Dedifferentiated amniotic fluid mesenchymal stem cell (primary cell): ENCODE results near the gene TXNDC17.
"Not testable (repeated sequence)": the region's sequence is repeated elsewhere in the genome, so short reads cannot be mapped to it uniquely, and the experiment has no call there.

Experiments
- DNase-seq: peaks from one replicate; pipeline ENCODE4 v3.0.0-alpha.2; 2016; ENCODE audit errors: extremely low spot score

Gene TXNDC17

DNA sequence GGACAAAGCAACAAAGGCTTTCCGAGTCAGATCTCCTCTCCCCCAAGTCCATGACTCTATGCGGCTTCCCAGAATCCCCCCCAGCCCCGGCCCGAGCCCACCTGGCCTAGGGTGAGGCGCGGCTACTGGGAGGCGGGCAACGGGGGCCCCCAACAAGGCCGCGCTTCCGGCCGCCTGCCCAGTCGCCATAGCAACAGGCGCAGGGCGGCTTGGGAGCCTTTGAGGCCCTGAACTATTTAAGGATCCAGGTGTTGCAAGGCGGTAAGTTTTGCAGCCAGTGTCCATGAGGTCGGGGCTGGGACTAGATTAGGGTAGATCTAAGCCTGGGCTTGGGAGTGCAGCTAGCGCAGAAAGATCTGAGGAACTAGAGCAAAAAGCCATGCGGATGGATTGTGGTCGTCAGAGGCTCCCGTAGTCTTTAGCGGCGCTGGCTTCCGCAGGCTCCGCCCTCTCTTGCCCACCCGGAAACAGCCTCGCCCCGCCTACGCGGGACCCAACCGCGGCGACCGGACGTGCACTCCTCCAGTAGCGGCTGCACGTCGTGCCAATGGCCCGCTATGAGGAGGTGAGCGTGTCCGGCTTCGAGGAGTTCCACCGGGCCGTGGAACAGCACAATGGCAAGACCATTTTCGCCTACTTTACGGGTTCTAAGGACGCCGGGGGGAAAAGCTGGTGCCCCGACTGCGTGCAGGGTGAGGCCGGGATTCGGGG is at the start of gene TXNDC17, which contains the start of gene KIAA0753:
Gene TXNDC17 (plus strand): TSS at position 525 of the 711 bp plus-strand sequence. CDS start 23 bp downstream, at position 548.
Gene KIAA0753 (minus strand): TSS at position 176 of the 711 bp plus-strand sequence. CDS start 5,608 bp downstream, outside the sequence.
- DNase-seq, result peak; percentile 87

DNA sequence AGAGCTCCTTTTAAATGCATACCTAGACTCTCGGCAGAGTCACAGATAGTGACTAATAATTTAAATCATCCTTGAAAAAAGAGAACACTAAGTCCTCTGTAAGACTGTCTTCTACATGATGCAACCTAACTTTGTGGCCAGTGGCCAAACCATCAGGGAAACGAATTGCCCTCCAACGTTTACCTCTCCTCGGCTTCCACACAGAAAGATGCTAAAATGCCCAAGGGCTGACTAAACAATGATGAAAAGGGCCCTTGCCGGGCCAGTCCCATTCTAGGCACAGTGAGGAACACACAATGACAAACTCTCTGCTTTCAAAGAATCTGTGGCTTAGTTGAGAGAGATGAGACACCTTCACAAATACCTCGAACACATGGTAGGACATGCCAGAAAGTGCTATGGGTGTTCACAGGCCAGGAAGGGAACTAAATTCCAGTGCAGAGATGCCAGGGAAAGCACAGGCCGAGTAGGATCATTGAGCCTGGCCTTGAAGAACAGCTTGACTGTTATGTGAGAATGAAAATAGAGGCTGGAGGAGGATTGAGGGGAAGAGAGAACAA is 49.2 kb upstream of the TXNDC17 start:
- peak; percentile 34 for DNase-seq

DNA sequence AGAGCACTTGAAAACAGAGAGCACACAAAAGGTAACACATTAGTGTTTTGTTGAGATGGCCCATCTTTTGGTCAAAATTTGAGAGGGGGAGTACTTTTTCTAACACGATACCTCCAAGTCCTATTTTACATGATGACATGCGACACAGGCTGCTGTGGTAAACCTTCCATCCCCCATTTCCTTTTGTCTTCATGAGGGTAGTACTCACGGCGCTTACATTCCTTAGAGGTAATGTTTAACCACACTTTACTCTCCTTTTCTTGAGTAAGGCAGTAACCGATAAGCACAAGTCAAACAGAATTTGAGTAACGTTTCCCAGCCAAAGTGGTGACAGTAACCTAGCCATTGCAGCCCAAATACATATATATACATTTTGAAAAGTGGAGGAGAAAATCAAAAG is 48.7 kb upstream of the TXNDC17 start:
- DNase-seq, result no peak

DNA sequence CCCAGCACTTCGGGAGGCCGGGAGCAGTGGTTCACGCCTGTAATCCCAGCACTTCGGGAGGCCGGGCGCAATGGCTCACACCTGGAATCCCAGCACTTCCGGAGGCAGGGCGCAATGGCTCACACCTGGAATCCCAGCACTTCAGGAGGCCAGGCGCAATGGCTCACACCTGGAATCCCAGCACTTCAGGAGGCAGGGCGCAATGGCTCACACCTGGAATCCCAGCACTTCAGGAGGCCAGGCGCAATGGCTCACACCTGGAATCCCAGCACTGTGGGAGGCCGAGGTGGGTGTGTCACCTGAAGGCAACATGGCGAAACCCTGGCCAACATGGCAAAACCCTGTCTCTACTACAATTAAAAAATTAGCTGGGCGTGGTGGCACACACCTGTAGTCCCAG is 47.5 kb upstream of the TXNDC17 start:
- DNase-seq, result not testable (repeated sequence)

DNA sequence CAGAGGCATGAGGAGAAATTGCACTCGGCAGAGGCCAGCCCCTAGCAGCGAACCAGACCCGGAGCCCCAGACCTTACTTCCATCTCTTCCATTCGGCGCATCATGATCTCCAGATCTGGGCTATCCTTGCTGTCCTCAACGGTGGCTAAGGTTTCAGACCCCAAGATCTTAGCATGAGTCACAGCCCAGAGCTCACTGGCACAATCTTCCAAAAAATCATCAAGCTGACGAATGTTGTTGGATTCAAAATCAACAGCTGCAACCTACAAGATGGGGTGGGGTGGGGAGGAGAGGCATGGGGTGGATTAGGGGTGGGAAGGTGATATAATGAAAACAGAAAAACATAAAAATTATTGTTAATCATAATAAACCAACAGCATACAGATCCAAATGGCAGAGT is 44.8 kb upstream of the TXNDC17 start:
- no peak for DNase-seq

DNA sequence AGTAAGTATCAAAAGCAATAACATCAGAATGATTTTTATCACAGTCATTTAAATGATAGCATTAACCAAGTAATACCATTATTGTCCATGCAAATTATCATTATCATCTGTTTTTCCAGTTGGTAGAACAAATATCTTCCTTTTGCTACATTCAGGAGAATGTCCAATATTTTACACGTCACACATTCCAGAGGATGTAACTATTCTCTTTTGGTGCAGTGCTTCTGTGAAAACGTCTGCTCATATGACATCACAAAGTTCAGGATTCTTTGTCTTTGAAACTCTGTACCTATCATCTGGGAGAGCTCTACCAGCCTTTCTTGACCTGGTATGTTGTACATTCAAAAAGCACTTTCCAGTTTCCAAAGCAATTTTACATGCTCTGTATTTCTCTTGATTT is 44.3 kb upstream of the TXNDC17 start:
- DNase-seq, result no peak

DNA sequence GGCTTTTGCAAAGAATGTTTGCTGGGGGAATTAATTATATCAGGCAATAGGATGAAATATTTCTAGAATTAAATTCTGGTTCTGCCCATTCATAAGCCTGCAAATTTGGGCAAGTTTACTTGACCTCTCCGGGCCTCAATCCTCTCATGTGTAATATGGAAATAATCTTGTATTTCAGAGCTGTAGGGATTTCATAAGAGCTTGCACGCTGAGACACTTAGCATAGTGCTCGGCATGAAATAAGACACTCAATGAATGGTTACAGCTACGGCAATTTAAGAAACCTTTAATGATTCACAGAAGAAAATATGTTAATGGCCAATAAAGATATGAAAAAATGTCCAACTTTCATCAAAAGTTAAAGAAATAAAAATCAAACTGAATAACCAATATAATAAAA is 43.9 kb upstream of the TXNDC17 start:
- no peak for DNase-seq

DNA sequence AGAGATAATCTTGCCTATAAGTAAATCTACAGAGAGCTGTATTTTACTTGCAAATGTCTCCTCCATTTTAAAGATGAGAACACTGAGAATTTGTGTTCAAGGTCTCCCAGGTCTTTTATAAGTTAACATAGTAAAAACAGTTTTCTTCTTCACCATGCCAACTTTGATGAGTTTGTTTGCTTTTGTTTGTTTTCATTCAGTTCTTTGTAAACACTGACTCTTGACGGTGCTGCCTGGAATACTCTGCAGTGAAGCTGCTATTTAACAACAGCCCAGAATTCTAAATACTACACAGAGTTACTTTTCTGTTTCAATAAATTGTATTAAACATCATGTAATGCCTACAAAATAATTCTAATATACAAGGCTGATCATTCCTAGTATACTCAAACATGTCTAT is 43.1 kb upstream of the TXNDC17 start:
- DNase-seq, result no peak

DNA sequence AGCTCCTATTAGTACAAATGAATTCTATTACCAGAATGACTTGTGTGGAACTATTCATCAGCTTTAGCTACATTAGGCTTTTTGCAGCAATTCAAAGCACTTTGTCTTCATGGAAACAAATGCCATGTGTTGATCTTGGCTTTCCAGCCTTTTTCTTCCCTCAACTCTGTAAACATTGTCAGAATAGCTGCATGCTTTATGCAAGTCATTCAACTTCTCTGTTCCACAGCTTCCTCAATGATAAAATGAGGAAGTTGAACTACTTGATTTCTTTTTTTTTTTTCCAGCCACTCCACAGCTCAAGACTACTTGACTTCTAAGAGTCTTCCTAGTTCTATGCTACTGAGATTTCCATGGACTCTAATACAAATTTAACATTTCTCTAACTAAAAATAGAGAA is 41.5 kb upstream of the TXNDC17 start:
- peak; percentile 38 for DNase-seq

DNA sequence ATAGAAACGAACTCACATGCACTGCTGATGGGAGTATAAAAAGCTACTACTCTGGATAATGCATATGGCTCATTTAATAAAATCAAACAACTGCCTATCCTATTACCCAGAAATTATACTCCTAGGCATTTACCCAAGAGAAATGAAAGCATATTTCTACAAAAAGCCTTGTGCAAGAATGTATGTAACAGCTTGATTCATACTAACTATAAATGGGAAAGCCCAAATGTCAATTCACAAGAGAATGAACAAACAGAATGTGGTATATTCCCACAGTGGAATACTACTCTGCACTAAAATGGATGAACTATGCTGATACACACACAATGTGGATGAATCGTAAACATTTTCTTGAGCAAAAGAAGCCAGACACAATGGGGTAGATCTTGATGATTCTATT is 38.7 kb upstream of the TXNDC17 start:
- no peak for DNase-seq

DNA sequence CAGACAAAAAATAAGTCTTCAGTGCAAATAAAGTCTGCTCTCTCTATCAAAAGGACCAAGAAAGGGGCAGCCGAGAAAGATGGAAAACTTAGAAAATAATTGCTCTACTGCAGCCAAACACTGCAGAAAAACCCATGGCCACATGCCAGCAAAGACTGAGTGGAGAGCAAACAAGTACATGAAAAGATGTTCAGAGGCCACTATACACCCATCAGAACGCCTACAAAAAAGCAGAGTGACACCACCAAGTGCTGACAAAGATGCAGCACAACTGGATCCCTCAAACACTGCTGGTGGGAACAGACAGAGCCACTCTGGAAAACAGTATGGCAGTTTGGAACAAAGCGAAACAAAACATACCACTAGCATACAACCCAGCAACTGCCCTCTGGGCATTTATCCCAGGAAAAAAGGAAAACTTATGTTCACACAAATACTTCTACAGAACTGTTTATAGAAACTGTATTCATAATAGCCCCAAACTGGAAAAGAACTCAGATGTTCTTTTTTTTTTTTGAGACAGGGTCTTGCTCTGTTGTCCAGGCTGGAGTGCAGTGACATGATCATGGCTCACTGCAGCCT is 37.0 kb upstream of the TXNDC17 start:
- no peak for DNase-seq

DNA sequence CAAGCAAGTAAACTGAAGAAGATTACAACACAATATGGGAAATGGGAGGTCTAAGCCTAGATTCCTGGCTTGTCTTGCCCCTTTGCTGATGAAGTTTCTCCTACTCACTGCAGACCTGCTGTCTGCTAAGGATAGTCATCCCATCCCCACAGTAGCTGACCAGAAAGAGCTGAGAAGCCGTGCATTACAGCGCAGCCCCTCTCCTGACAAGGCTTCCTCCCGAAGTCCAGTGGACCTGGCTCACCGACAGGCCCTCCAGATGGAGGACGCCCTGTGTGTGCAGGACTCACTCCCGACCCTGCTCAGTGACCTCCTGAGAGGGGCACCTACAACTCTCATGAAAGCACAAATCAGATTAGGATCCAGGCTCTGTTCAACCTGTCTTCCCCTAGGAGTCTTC is 35.7 kb upstream of the TXNDC17 start:
- DNase-seq, result no peak

DNA sequence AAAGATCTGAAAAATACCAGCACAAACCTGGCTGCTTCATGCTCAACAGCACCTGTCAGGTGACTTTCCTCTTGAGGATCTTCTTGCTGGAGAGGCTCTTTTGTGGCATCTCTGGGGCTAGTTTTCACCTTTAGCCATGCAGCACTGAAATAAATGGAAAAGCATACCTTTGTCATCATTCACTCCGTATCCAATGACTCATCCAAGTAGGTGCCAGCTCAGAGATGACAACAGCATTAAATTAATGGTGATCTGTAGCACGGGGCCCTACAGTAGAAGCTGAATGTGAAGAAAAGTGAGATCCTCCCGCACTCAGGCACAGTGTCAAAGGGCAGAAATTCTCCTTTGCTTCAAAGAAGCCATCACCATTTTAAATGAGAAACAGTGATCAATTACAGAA is 32.5 kb upstream of the TXNDC17 start:
- DNase-seq, result no peak

DNA sequence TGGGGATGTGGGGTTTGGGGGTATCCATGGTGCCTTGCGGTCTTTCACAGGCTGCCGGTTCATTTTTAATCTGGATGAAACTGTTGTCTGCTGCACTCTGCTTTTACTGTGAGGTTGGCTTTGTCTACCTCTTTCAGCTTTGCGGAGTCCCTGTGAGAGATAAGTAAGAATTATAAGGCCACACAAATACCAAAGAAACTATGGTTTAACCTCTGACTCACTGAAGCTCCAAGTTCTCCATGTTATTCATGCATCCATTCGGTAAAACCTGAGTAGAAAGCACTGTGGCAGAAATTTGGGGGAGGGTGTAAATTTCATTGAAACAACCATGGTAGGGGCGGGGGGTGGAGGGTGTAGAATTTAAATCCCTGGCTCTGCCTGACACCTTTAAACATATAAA is 30.8 kb upstream of the TXNDC17 start:
- DNase-seq, result no peak

DNA sequence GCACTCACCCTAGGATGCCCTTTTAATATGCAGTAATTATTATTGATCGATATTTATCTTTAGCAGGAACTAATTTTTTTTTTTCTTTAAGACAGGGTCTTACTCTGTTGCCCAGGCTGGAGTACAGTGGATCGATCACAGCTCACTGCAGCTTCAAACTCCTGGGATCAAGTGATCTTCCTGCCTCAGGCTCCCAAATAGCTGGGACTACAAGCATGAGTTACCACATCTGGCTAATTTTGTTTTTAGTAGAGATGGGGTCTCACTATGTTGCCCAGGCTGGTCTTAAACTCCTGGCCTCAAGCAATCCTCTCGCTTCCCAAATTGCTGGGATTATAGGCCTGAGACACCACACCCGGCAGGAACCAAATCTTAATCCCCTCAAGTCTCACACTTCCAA is 29.6 kb upstream of the TXNDC17 start:
- DNase-seq, result no peak

DNA sequence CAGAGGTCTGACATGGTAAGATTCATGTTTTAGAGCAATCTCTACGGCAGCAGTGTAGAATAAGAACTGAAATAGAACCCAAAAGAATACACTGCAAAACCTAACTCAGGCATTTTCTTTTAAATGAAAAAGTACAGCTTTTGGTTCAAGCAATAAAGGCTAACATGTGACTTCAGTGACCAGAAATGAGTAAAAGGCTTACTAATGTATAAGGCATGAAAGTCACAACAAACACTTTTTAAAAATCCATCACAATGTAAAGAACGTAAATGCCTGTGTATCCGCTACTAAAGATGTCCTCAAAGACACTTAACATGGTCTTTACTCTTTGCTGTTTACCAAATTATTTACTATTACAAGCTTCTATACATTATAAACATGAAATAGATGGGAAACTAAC is 16.9 kb upstream of the TXNDC17 start:
- peak; percentile 33 for DNase-seq

DNA sequence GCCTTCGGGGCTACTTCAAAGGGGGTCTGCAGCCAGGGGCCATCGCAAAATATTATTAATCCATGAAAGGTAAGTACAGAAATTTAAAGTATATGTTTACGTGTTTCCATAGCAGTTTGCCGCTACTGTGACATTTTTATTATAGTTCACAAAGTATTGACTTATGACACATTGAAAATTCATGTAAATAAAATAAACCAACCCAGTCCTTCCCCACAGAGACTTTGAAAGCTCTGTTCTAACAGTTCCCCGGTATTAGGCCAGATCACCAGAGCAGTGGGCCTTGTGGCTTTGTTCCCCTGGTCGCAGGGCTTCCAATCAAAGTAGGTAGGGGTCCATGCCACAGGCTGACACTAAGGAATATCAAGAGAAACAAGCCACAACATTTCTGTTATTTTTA is 14.2 kb upstream of the TXNDC17 start:
- no peak for DNase-seq

DNA sequence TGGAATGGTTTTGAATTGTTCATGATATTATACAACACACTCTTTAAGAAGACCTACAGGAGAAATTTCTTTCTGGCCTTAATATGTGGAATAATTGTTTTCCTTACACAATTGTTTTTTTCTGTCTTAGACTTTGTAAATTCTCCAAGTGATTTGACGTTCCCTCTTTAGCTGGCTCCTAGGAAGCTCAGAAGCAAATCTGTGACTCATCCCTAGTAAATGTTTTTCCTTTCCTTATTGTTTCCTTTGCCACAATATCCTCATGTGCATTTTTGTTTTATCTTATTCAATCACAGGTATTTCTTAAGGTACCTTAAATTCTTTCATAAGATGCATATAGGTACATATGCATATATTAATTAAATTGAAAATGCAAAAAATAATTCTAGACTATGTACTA is 13.8 kb upstream of the TXNDC17 start:
- DNase-seq, result no peak

DNA sequence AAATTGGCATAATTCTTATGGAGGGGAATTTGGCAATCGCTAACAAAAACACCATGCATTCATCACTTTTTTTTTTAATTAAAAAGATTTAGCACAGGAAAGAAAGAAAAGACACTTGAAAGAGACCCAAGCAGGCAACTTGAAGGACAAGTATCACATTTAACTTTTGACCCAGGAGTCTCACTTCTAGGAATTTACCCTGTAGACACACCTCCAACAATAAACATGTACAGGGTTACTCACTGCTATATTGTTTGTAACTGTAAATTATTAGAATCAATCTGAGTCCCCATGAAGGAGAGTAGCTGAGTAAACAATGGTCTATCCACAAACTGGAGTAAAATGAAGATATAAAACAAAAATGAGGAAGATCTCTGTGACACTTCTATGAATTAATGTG is 10.5 kb upstream of the TXNDC17 start:
- DNase-seq, result no peak

DNA sequence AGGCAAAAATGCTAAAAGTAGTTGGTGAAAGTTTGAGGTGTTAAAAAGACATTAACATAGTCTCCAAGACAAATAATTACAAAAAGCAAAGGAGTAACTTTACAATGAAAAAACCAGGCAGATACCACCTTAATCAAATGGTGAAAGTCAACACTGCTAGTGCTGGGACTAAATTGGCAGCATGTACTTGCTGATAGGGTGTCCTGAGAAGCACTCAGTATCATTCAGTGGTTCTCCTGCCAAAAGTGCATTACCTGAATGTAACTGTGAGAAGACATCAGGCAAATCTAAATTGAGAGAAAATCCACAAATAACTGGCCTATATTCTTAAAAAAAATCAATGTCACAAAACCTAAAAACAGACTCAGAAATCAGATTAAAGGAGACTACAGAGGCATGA is 8.3 kb upstream of the TXNDC17 start:
- no peak for DNase-seq

DNA sequence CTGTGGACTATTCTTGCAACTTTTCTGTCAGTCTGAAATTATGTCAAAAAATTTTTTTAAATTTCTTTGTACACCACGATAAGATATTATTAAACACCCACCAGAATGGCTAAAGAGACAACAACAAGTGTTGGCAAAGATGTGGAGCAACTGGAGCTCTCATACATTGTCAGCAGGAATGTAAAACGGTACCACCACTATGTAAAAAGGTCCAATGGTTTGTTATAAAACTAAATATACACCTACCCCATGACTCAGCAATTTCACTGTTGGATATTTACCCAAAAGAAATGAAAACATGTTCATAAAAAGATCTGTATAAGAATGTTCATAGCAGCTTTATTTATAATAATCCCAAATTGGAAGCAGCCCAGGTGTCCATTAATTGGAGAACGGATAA is 7.6 kb upstream of the TXNDC17 start:
- no peak for DNase-seq

DNA sequence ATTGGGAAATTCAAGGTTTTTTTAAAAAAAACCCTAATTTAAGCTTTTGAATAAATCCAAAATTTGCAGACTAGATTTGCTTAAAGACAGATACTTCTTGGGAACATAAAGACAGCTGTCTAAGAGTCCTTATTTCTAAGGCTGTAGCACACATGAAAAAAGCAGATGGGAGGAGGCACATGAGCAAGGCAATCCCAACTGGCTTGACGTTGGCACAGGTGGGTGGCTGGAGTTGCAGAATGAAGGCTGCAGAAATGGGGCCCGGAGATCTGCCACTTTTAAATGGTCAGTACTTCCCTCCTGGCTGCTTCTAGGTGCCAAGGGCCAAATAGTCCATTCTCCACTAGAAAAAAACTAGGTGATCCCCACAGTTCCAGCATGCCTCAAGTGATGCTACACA is 4.8 kb upstream of the TXNDC17 start:
- DNase-seq, result no peak
